HT-29 (cell line): ENCODE data around the gene ABCB4. TPM values are rescaled to one million over a fixed set of nuclear protein-coding genes. Genes with fewer than 3 reads are reported as not detected.
"Not testable (repeated sequence)": the region's sequence is repeated elsewhere in the genome, so short reads cannot be mapped to it uniquely, and the experiment has no call there.

Experiments used
- DNase-seq: peaks from one replicate; pipeline ENCODE4 v3.0.0-alpha.2; 2015; ENCODE audit warnings: low spot score
- total RNA-seq: library from RNA; depleted of rRNA; stranded (reverse); fragments of >200 nt; shearing (Covaris generic); gene quantifications from 2 replicates; pipeline ENCODE4 v1.2.3, GENCODE V29; 2014

ABCB4 gene
- total RNA-seq, 1 experiment from 2014 or later, result 0.56 TPM

DNA sequence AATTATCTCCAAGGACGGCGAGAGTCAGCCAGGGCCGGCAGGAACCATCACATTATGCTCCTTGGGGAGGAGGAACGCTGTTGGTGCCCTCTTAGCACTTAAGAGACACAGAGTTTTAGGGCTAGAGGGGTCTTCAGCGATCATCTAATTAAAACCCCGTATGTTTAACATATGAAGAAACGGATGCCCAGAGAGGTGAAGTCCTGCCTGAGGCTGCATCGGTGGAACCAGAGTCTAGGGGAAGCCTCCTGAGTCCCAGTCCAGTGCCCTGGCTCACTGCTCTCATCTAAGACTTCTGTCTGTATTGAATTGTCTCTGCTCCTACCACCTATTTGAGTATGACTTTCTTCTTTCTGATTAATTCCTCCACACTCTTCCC, 688 bp upstream of the ABCB4 start:
- DNase-seq, result no peak

DNA sequence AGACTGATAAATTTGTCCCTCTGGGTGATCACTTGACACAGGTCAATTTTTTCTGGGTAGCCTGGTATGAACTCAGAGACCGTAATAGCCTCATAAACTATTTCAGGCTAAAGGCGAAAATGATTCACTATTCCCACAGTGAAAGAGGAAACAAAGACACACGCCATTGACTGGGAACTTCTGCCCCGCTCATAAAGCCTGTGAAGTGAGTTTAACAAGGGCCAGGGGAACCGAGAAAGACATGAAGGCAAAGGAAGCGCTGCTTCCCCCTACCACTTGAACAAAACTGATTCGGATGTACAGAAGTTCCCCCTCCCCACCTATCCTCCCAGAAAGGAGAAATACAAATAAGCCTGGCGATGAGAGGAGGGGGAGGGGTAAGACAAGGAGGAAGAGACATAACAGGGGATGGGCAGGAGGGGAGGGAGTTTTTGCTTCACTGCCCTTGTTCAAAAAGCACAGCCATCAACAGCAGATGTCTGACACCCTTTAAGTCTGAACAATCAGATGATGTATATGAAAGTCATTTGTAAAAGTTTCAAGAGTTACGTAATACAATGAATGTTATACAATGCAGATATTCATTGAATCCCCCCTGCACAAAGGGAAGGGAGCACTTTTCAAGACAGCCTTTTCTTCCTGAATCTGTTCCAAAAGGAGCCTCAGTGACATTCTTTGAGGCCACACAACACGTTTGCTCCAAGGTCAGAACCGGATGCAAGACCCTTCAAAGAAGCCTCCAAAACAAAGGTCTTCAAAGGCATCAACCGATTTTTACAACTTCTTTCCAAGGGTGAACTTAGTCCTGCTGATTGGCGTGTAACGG, 734 bp downstream of the ABCB4 start:
- DNase-seq, result peak; percentile 37

DNA sequence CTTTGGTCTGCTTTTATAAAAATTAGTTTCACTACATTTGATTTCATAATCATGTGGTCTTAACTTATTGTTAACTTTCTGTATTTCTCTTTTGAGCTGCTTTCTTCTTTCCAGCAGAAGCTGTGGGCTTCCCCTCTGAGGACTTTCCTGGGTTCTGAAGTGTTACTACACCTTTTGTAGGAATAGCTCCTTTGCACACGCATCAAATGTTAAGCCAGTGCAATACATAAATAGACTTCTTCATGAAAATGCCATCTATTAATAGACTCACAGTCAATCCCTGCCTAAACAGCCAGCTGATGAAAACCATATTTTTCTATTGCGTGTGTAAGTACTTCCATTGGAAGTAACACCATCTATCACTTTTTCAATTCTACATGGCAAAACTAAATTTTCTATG, 1.5 kb downstream of the ABCB4 start:
- no peak for DNase-seq

- DNase-seq, result no peak
Observed at GRCh38 chr7:87473192-87473591, 2.3 kb downstream of the ABCB4 start.

GRCh38 chr7:87471473-87471872, 4.0 kb downstream of the ABCB4 start:
- DNase-seq, result no peak

- DNase-seq, result not testable (repeated sequence)
Observed at GRCh38 chr7:87469204-87469603, 6.3 kb downstream of the ABCB4 start.

GRCh38 chr7:87465534-87465880, 10.0 kb downstream of the ABCB4 start:
- DNase-seq, result not testable (repeated sequence)

DNA sequence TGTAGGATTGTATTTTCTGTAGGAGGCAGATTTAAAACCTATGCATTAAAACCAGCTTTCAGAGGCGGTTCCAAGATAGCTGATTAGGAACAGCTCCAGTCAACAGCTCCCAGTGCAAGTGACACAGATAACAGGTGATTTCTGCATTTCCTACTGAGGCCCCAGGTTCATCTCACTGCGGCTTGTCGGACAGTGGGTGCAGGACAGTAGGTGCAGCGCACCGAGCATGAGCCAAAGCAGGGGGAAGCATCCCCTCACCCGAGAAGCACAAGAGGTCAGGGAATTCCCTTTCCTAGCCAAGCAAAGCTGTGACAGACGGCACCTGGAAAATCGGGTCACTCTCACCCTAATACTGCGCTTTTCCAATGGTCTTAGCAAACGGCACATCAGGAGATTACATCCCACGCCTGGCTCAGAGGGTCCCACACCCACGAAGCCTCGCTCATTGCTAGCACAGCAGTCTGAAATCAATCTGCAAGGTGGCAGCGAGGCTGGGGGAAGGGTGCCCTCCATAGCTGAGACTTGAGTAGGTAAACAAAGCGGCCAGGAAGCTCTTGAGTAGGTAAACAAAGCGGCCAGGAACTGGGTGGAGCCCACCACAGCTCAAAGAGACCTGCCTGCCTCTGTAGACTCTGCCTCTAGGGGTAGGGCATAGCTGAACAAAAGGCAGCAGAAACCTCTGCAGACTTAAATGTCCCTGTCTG, 10.5 kb downstream of the ABCB4 start:
- peak; percentile 91 for DNase-seq

DNA sequence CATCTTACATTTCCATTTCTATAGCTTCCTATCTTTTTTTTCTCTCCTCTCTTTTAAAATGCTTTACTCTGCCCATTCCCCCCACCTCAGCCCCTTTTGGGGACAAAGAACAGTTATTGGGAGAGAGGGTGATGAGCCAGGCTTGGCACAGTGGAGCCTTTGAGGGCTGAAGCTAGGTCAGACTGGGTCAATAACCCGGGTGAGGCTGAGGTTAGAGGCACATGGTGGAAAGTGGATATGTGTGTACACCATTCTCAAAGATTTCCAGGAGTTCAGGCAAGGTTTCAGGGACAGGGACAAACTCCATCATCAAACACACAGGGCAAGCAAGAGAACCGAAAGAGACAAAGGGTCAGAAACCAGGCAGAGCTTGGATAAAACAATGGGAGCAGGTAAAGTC, 11.5 kb downstream of the ABCB4 start:
- no peak for DNase-seq

- DNase-seq, result not testable (repeated sequence)
Observed at GRCh38 chr7:87460444-87460843, 15.0 kb downstream of the ABCB4 start.

GRCh38 chr7:87459941-87460340, 15.5 kb downstream of the ABCB4 start:
- DNase-seq, result no peak

DNA sequence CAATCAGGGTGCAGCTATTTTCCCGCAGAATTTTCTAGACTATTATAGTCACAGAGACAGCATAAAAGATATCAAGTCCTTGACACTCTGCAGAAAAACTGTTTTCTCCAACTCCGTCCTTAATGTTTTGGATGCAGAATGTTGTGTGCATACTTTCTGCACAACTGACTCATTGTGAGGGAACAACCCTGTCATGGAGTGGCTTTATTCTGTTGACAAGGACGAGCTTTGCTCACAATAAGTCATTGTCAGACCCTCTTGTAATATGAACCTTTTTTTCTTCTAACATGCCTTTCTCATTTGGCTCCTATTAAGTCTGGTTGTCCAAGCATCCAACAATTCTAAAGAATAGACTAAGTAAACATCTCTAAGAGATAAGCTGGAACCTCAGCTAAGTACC, 17.3 kb downstream of the ABCB4 start:
- DNase-seq, result no peak

DNA sequence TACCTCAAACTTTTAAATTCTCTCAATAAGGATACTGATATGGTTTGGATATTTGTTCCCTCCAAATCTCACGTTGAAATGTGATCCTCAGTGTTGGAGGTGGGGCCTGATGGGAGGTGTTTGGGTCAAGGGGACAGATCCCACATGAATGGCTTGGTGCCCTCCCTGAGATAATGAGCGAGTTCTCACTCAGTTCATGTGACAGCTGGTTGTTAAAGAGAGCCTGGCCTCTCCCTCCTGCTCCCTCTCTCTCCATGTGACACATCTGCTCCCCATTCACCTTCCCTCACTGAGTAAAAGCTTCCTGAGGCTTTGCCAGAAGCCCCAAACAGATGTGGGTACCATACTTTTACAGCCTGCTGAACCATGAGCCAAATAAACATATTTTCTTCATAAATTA, 19.2 kb downstream of the ABCB4 start:
- no peak for DNase-seq

DNA sequence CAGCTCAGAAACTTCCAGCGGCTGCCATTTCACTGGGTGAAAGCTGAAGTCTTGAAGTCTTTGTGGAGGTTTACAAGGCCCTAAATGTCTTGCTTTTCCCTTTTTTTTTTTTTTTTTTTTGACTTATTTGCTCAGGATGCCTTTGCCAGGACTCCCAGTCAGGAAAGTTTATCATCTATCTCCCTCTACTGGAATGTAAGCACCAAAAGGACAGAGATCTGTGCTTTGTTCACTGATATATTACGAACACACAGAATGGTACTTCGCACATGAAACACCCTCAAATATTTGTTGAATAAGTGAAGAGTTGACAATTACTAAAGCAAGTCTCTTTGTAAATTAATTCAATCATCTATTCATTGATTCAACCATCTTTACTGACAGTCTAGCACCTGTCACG, 23.2 kb downstream of the ABCB4 start:
- no peak for DNase-seq

GRCh38 chr7:87451187-87451586, 24.3 kb downstream of the ABCB4 start:
- no peak for DNase-seq

- DNase-seq, result no peak
Observed at GRCh38 chr7:87450706-87451105, 24.8 kb downstream of the ABCB4 start.

- no peak for DNase-seq
Observed at GRCh38 chr7:87448388-87448787, 27.1 kb downstream of the ABCB4 start.

DNA sequence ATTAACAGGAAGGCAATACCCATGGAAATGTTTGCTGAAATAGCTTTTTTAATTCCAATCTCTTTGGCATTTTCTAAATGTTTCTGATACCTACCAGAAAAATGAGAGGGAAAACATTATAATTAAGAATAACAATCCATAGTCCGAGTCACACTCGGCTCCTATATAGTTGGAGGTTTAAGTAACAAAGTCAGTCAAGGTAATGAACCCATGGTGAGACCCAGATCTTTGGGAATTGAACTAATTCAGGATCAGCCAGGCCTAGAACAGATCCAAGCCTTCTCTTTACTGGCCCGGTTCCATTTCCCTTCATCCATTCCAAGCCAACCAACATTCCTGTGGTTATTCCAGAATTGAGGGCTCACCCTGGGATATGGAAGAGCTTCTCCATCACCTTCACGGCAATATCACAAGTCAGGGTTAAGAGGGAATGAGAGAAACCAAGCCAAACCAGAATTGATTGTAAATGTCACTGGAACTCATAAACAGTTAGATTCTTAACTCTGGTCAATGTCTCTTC, 28.3 kb downstream of the ABCB4 start:
- DNase-seq, result no peak

DNA sequence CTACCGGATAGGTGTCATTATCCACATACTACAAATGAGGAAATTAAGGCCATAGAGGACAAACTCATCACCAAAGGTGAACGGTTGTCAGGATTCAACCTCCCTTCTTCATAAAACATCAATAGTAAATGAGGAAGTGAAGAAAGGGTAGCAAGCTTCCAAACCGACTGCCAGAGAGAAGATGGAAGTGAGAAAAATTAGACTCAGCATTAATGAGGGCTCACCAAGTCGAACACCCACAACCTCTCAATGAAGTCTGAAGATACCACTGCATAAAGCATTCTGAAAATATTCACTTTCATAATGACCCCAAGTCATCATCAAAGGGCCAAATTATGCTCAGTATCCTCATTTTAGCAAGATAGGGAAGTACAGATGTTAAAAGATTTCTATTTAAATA, 29.6 kb downstream of the ABCB4 start:
- DNase-seq, result no peak

- no peak for DNase-seq
Observed at GRCh38 chr7:87435546-87435945, 39.9 kb downstream of the ABCB4 start.

- no peak for DNase-seq
Observed at GRCh38 chr7:87432536-87432935, 42.9 kb downstream of the ABCB4 start.

GRCh38 chr7:87427288-87427687, 48.2 kb downstream of the ABCB4 start:
- DNase-seq, result peak; percentile 20

DNA sequence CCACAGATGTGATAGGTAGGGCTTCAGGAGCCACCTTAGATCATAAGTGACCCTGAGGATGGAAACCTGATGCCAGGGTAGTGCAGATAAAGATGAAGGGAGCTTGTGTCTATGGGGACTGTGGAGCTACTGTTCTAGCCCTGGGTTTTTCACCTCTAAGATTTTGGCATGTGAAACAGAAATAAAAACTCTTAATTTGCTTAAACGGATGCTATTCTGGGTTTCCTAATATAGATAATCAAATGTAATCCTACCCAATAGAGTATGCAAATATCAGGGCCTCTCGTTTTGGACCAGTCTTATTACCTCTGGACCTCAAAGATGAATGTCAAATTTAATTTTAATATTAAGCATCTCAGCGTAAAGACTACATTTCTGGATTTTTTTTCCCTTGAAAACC, 49.3 kb downstream of the ABCB4 start:
- DNase-seq, result no peak
